ENCODE data around the gene ETF1. TPM values are rescaled to one million over a fixed set of nuclear protein-coding genes. Genes with fewer than 3 reads are reported as not detected.

Gene ETF1
- total and polyA plus RNA-seq, 7 experiments from 2014 or later = 19.0 to 137 (median 43.1) TPM

GRCh38 chr5:138549414-138549813 is 6.4 kb upstream of the ETF1 start:
- H3K27ac Mint-ChIP-seq = peak overlapping the region in 2 of 9 donors; percentile 32 to 71
- Histone ChIP-seq H3K27ac (ENCODE audit: low read depth, low read length) (no peak overlapping the region), H3K36me3 (ENCODE audit: control insufficient read depth in 2 of 3, insufficient read depth in 3 of 3, low read length in 3 of 3) (peaks cover 0 to 8% (median 8%) of the 10 kb centered on the region in 3 experiments), H3K9me3 (ENCODE audit: control insufficient read depth in 2 of 3, low read length in 3 of 3) (no peaks in the 10 kb centered on the region), H3K4me3 (ENCODE audit: low read length) (no peak overlapping the region), H3K4me1 (ENCODE audit: control insufficient read depth in 2 of 2, insufficient read depth in 2 of 2, low read length in 2 of 2) (peaks cover 17 to 25% of the 10 kb centered on the region in 2 donors), H3K27me3 (ENCODE audit: control insufficient read depth in 2 of 2, insufficient read depth in 2 of 2, low read length in 2 of 2) (no peaks in the 10 kb centered on the region)
- no peaks in the 10 kb centered on the region for H3K9me3 Mint-ChIP-seq
- no peak overlapping the region for H3K4me3 Mint-ChIP-seq
- H3K36me3 Mint-ChIP-seq = peaks cover 0 to 10% (median 4%) of the 10 kb centered on the region in 5 donors
- no peak for ATAC-seq
- ChIA-PET CTCF (no interaction called here), POLR2A (no interaction called here)
- no peaks in the 10 kb centered on the region for H3K27me3 Mint-ChIP-seq
- intact Hi-C loops (cut with micrococcal nuclease) = loop anchor here (2.0 to 10.0 kb wide), 5 partner anchors 13 to 1855 kb away; partner anchors contain the start of genes ANKHD1 (in 1 of the 2), HNRNPA0 (in 1 of the 2) and UBE2D2 (in 1 of the 2)
- no peak for DNase-seq
- H3K4me1 Mint-ChIP-seq = peaks cover 31 to 62% (median 45%) of the 10 kb centered on the region in 7 donors

- Histone ChIP-seq H3K9me3 (ENCODE audit: control insufficient read depth in 2 of 3, low read length in 3 of 3) (no peaks in the 10 kb centered on the region), H3K27me3 (ENCODE audit: control insufficient read depth in 2 of 2, insufficient read depth in 2 of 2, low read length in 2 of 2) (no peaks in the 10 kb centered on the region), H3K4me1 (ENCODE audit: control insufficient read depth in 2 of 2, insufficient read depth in 2 of 2, low read length in 2 of 2) (peaks cover 30 to 39% of the 10 kb centered on the region in 2 donors), H3K27ac (ENCODE audit: low read depth, low read length) (no peak overlapping the region), H3K4me3 (ENCODE audit: low read length) (no peak overlapping the region), H3K36me3 (ENCODE audit: control insufficient read depth in 2 of 3, insufficient read depth in 3 of 3, low read length in 3 of 3) (peaks cover 0 to 11% (median 0%) of the 10 kb centered on the region in 3 experiments)
- intact Hi-C loops (cut with micrococcal nuclease) = loop anchor here (10.0 kb wide), 3 partner anchors 791 to 1859 kb away; partner anchors contain the start of genes ANKHD1 (in 1 of the 2), HNRNPA0 (in 1 of the 2) and UBE2D2 (in 1 of the 2)
- Mint-ChIP-seq H3K9me3 (peaks cover 0 to 1% (median 0%) of the 10 kb centered on the region in 11 donors), H3K27ac (peak overlapping the region in 6 of 9 donors; percentile 19 to 70 (median 64)), H3K36me3 (peaks cover 0 to 13% (median 0%) of the 10 kb centered on the region in 5 donors), H3K4me1 (peaks cover 48 to 76% (median 58%) of the 10 kb centered on the region in 7 donors), H3K4me3 (peak overlapping the region; percentile 34 to 100 (median 47)), H3K27me3 (no peaks in the 10 kb centered on the region)
- ChIA-PET POLR2A (interaction anchor here (0.6 to 4.2 kb wide), 2 partner anchors 29 to 1098 kb away, joined by 3 to 22 read pairs; partner anchors contain the start of gene HSPA9), CTCF (interaction anchor here (1.3 kb wide), 1 partner anchor 33 kb away, joined by 7 read pairs; no protein-coding TSS in a partner anchor)
- ATAC-seq (no peak), DNase-seq (no peak)
Measured at GRCh38 chr5:138545919-138546562, 3.0 kb upstream of the ETF1 start.

- H3K4me1 ChIP-seq (ENCODE audit: control insufficient read depth in 2 of 2, insufficient read depth in 2 of 2, low read length in 2 of 2) = peaks cover 39 to 44% of the 10 kb centered on the region in 2 donors
- H3K36me3 Mint-ChIP-seq = peaks cover 0 to 10% (median 0%) of the 10 kb centered on the region in 5 donors
- DNase-seq = no peak
Measured at GRCh38 chr5:138544181-138545134, 1.4 kb upstream of the ETF1 start.

GRCh38 chr5:138543730-138544104 is 681 bp upstream of the ETF1 start:
- Histone ChIP-seq H3K27ac (ENCODE audit: low read depth, low read length) (peak overlapping the region; percentile 94), H3K4me1 (ENCODE audit: control insufficient read depth in 2 of 2, insufficient read depth in 2 of 2, low read length in 2 of 2) (peaks cover 39 to 44% of the 10 kb centered on the region in 2 donors), H3K36me3 (ENCODE audit: control insufficient read depth in 2 of 3, insufficient read depth in 3 of 3, low read length in 3 of 3) (peaks cover 0 to 15% (median 0%) of the 10 kb centered on the region in 3 experiments), H3K27me3 (ENCODE audit: control insufficient read depth in 2 of 2, insufficient read depth in 2 of 2, low read length in 2 of 2) (no peaks in the 10 kb centered on the region), H3K9me3 (ENCODE audit: control insufficient read depth in 2 of 3, low read length in 3 of 3) (no peaks in the 10 kb centered on the region), H3K4me3 (ENCODE audit: low read length) (peak overlapping the region; percentile 85)
- POLR2A ChIA-PET = interaction anchor here (0.6 to 4.0 kb wide), 19 partner anchors 9 to 939 kb away, joined by 3 to 62 read pairs (median 7); partner anchors contain the start of genes BRD8, EGR1, FAM53C and HNRNPA0
- Mint-ChIP-seq H3K27me3 (no peaks in the 10 kb centered on the region), H3K36me3 (peaks cover 0 to 9% (median 0%) of the 10 kb centered on the region in 5 donors), H3K9me3 (peaks cover 0 to 1% (median 0%) of the 10 kb centered on the region in 11 donors), H3K4me1 (peaks cover 61 to 91% (median 74%) of the 10 kb centered on the region in 7 donors), H3K4me3 (peak overlapping the region; percentile 94 to 100 (median 99)), H3K27ac (peak overlapping the region; percentile 97 to 100 (median 100))
- intact Hi-C loops (cut with micrococcal nuclease) = loop anchor here (1.0 to 10.0 kb wide), 24 partner anchors 32 to 1861 kb away; partner anchors contain the start of genes ANKHD1 (in 2 of the 2), BRD8 (in 2 of the 2), EGR1 (in 2 of the 2) and FAM13B (in 2 of the 2)
- CTCF ChIA-PET = interaction anchor here (0.6 to 2.9 kb wide), 9 partner anchors 16 to 720 kb away, joined by 3 to 12 read pairs (median 5); partner anchors contain the start of gene KDM3B
- ATAC-seq = peak; percentile 68
- no peak for DNase-seq

More at GRCh38 chr5:138544181-138545134, 1.4 kb upstream of the ETF1 start:
- H3K4me3 Mint-ChIP-seq = peak overlapping the region; percentile 94 to 100 (median 99)
- peak overlapping the region; percentile 97 to 100 (median 100) for H3K27ac Mint-ChIP-seq
- Histone ChIP-seq H3K4me3 (ENCODE audit: low read length) (peak overlapping the region; percentile 85), H3K9me3 (ENCODE audit: control insufficient read depth in 2 of 3, low read length in 3 of 3) (no peaks in the 10 kb centered on the region), H3K27me3 (ENCODE audit: control insufficient read depth in 2 of 2, insufficient read depth in 2 of 2, low read length in 2 of 2) (no peaks in the 10 kb centered on the region), H3K27ac (ENCODE audit: low read depth, low read length) (peak overlapping the region; percentile 94), H3K36me3 (ENCODE audit: control insufficient read depth in 2 of 3, insufficient read depth in 3 of 3, low read length in 3 of 3) (peaks cover 0 to 11% (median 0%) of the 10 kb centered on the region in 3 experiments)
- no peaks in the 10 kb centered on the region for H3K27me3 Mint-ChIP-seq
- H3K9me3 Mint-ChIP-seq = peaks cover 0 to 1% (median 0%) of the 10 kb centered on the region in 11 donors
- intact Hi-C loops (cut with micrococcal nuclease) = loop anchor here (5.0 to 10.0 kb wide), 4 partner anchors 512 to 1860 kb away; partner anchors contain the start of genes ANKHD1 (in 1 of the 2), FAM13B (in 1 of the 2), HNRNPA0 (in 1 of the 2) and UBE2D2 (in 1 of the 2)
- ATAC-seq = no peak
- ChIA-PET POLR2A (interaction anchor here (1.1 to 4.2 kb wide), 15 partner anchors 9 to 797 kb away, joined by 3 to 62 read pairs (median 10); partner anchors contain the start of genes BRD8, EGR1, FAM53C and HNRNPA0), CTCF (interaction anchor here (0.6 to 2.9 kb wide), 5 partner anchors 16 to 96 kb away, joined by 3 to 12 read pairs (median 3); no protein-coding TSS in a partner anchor)
- peaks cover 60 to 89% (median 71%) of the 10 kb centered on the region in 7 donors for H3K4me1 Mint-ChIP-seq

GRCh38 chr5:138542180-138542955 is 668 bp downstream of the ETF1 start:
- Histone ChIP-seq H3K4me1 (ENCODE audit: control insufficient read depth in 2 of 2, insufficient read depth in 2 of 2, low read length in 2 of 2) (peaks cover 34 to 41% of the 10 kb centered on the region in 2 donors), H3K27me3 (ENCODE audit: control insufficient read depth in 2 of 2, insufficient read depth in 2 of 2, low read length in 2 of 2) (no peaks in the 10 kb centered on the region), H3K4me3 (ENCODE audit: low read length) (peak overlapping the region; percentile 87), H3K27ac (ENCODE audit: low read depth, low read length) (peak overlapping the region; percentile 94), H3K9me3 (ENCODE audit: control insufficient read depth in 2 of 3, low read length in 3 of 3) (no peaks in the 10 kb centered on the region), H3K36me3 (ENCODE audit: control insufficient read depth in 2 of 3, insufficient read depth in 3 of 3, low read length in 3 of 3) (peaks cover 0 to 15% (median 0%) of the 10 kb centered on the region in 3 experiments)
- intact Hi-C loops (cut with micrococcal nuclease) = loop anchor here (2.0 to 10.0 kb wide), 6 partner anchors 510 to 1862 kb away; partner anchors contain the start of genes FAM13B (in 2 of the 2), ANKHD1 (in 1 of the 2), HNRNPA0 (in 1 of the 2) and PFDN1 (in 1 of the 2)
- ChIA-PET CTCF (interaction anchor here (0.6 to 2.9 kb wide), 6 partner anchors 34 to 722 kb away, joined by 4 to 12 read pairs (median 5); partner anchors contain the start of gene KDM3B), POLR2A (interaction anchor here (1.0 to 4.0 kb wide), 12 partner anchors 9 to 940 kb away, joined by 3 to 62 read pairs (median 10); partner anchors contain the start of genes BRD8, CDC25C, EGR1 and FAM53C)
- DNase-seq (peak in 1 of 9 donors; percentile 21), ATAC-seq (no peak)
- H3K27ac Mint-ChIP-seq = peak overlapping the region; percentile 97 to 100 (median 100)
- H3K4me1 Mint-ChIP-seq = peaks cover 49 to 83% (median 69%) of the 10 kb centered on the region in 7 donors
- peaks cover 0 to 8% (median 0%) of the 10 kb centered on the region in 5 donors for H3K36me3 Mint-ChIP-seq
- H3K4me3 Mint-ChIP-seq = peak overlapping the region; percentile 94 to 100 (median 99)
- peaks cover 0 to 1% (median 0%) of the 10 kb centered on the region in 11 donors for H3K9me3 Mint-ChIP-seq
- no peaks in the 10 kb centered on the region for H3K27me3 Mint-ChIP-seq

All from naive thymus-derived CD4-positive, alpha-beta T cell (primary cell).